HG03139 (cell line): ENCODE results near the gene CREBL2.
"Not testable (repeated sequence)": the region's sequence is repeated elsewhere in the genome, so short reads cannot be mapped to it uniquely, and the experiment has no call there.

Experiments
- ATAC-seq: cut with Tn5 transposase; IDR thresholded peaks from one replicate; pipeline ENCODE4 v1.9.1; 2021; ENCODE audit not compliant: unreplicated experiment

The CREBL2 gene

GRCh38 chr12:12611512-12612306 is at the start of gene CREBL2:
Gene CREBL2 (plus strand): TSS chr12:12611876. CDS start chr12:12612173, 297 bp downstream.
- ATAC-seq = peak; percentile 71

GRCh38 chr12:12562016-12562483 is 49.6 kb upstream of the CREBL2 start:
- ATAC-seq = no peak

GRCh38 chr12:12562585-12563261 is 49.0 kb upstream of the CREBL2 start, which contains the start of gene DUSP16:
Gene DUSP16 (minus strand): TSS chr12:12562863. CDS start chr12:12521098, 41,765 bp downstream.
- ATAC-seq = peak; percentile 69

GRCh38 chr12:12563290-12563928 is 48.3 kb upstream of the CREBL2 start:
- ATAC-seq = no peak

- ATAC-seq = no peak
These were observed 46.8 kb upstream of the CREBL2 start for GRCh38 chr12:12564911-12565310.

GRCh38 chr12:12565971-12566370 is 45.7 kb upstream of the CREBL2 start:
- not testable (repeated sequence) for ATAC-seq

- ATAC-seq = no peak
These were observed 39.0 kb upstream of the CREBL2 start for GRCh38 chr12:12572659-12573058.

- ATAC-seq = no peak
These were observed 33.9 kb upstream of the CREBL2 start for GRCh38 chr12:12577786-12578185.

- not testable (repeated sequence) for ATAC-seq
These were observed 31.0 kb upstream of the CREBL2 start for GRCh38 chr12:12580716-12581115.

- ATAC-seq = no peak
These were observed 29.3 kb upstream of the CREBL2 start for GRCh38 chr12:12582193-12582881.

GRCh38 chr12:12582895-12583303 is 28.8 kb upstream of the CREBL2 start:
- ATAC-seq = peak; percentile 85

GRCh38 chr12:12583510-12584178 is 28.0 kb upstream of the CREBL2 start:
- ATAC-seq = no peak

- no peak for ATAC-seq
These were observed 26.4 kb upstream of the CREBL2 start for GRCh38 chr12:12585115-12585863.

- ATAC-seq = no peak
These were observed 24.6 kb upstream of the CREBL2 start for GRCh38 chr12:12586879-12587675.

- ATAC-seq = no peak
These were observed 23.8 kb upstream of the CREBL2 start for GRCh38 chr12:12587878-12588277.

GRCh38 chr12:12588436-12588835 is 23.2 kb upstream of the CREBL2 start:
- not testable (repeated sequence) for ATAC-seq

- ATAC-seq = no peak
These were observed 20.7 kb upstream of the CREBL2 start for GRCh38 chr12:12590961-12591360.

- ATAC-seq = no peak
These were observed 18.7 kb upstream of the CREBL2 start for GRCh38 chr12:12592930-12593329.

GRCh38 chr12:12595929-12596328 is 15.7 kb upstream of the CREBL2 start:
- ATAC-seq = not testable (repeated sequence)
